GM12873 (cell line): ENCODE data around the gene MYOCD.

ENCODE experiments used
- TF ChIP-seq, protein P1 (sequence below): IDR thresholded peaks from 2 replicates; pipeline ENCODE4 v1.5.1; 2012; ENCODE audit warnings: low read depth, mild to moderate bottlenecking, moderate library complexity, low read length, control low read depth; ENCODE audit not compliant: insufficient read depth; ENCODE audit errors: missing control alignments

Gene MYOCD

DNA sequence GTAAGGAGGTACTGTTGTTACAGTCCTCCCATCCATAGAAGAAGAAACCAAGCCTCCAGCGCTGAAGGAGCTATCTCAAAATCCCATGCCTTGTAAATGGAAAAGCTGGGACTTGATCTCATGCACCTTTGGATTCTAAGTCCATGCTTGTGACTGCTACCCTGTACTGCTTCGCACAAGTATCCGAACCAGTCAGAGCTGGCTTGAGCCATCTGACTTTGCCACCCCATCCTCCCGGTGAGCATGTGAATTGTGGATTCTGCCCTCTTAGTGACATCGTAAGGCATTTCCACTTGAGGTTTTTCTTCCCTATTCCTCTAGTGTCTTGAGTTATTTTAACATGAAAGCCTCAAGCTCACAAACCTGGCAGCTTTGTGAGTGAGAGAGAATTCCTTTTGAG is 15.3 kb downstream of the MYOCD start:
- TF ChIP-seq, protein P1, sequence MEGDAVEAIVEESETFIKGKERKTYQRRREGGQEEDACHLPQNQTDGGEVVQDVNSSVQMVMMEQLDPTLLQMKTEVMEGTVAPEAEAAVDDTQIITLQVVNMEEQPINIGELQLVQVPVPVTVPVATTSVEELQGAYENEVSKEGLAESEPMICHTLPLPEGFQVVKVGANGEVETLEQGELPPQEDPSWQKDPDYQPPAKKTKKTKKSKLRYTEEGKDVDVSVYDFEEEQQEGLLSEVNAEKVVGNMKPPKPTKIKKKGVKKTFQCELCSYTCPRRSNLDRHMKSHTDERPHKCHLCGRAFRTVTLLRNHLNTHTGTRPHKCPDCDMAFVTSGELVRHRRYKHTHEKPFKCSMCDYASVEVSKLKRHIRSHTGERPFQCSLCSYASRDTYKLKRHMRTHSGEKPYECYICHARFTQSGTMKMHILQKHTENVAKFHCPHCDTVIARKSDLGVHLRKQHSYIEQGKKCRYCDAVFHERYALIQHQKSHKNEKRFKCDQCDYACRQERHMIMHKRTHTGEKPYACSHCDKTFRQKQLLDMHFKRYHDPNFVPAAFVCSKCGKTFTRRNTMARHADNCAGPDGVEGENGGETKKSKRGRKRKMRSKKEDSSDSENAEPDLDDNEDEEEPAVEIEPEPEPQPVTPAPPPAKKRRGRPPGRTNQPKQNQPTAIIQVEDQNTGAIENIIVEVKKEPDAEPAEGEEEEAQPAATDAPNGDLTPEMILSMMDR = no peak

DNA sequence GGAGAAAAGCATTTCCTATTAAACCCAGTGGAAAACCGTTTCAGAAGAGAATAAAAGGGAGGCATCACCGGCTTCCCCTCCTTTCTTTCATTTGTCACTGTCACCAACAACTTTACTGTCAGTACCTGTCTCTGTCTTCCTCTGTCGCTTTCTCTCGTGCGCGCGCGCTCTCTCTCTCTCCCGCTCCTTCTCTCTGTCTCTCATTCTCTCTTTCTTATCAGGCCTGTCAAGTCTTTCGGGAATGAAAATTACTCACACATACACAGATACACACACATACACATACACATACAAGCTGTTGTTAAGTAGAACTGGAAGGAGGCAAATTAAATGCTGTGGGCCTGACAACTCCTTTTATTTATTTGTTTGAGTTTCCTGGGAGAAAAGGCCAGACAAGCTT is 17.6 kb downstream of the MYOCD start:
- TF ChIP-seq, protein P1 = no peak

DNA sequence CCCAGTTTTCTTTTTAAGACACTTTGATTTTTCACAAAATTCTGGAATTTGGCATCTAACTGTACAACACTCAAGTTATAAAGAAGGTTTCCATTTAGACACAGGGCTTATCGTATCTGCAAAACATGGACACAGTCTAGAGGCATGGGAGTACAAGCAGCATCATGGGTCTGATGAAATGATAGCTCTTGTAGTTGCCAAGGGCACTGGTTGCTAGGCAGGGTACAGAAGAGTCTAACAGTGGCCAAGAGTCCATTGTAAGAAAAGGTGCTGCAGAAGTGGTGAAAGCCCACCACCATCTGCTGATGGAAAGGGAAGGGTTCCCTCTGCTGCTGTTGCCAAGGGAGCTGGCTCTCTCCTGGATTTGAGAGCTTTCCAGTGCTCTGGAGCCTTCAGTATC is 20.8 kb downstream of the MYOCD start:
- TF ChIP-seq, protein P1 = no peak

DNA sequence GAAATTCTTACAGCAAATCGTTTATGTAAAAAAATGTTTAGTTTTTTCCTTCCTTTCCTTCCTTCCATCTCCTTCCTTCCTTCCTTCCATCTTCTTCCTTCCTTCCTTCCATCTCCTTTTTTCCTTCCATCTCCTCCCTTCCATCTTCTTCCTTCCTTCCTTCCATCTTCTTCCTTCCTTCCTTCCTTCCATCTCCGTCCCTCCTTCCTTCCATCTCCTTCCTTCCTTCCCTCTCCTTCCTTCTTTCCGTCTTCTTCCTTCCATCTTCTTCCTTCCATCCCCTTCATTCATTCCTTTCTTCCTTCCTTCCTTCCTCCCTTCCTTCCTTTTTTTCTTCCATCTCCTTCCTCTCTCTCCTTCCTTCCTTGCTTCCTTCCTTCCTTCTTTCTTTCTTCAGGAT is 22.7 kb downstream of the MYOCD start:
- TF ChIP-seq, protein P1 = no peak

DNA sequence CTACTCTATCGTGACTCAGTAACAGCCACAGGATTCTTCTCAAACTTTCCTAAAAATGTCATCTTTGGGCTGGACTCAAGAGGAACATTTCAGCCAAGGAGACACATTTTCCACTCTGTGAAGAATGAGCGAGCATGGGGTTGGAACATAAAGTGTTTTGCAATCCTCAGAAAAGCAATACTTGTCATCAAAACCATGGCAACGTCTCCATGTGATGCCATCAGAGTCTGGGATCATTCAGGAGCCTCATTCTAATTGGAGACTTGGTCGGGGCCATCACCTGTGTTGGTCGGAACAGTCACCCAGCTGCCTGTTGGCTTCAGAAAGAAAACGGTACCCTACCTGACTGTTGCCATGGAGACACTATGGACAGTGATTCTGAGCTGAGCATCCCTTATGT is 25.5 kb downstream of the MYOCD start:
- TF ChIP-seq, protein P1 = no peak

DNA sequence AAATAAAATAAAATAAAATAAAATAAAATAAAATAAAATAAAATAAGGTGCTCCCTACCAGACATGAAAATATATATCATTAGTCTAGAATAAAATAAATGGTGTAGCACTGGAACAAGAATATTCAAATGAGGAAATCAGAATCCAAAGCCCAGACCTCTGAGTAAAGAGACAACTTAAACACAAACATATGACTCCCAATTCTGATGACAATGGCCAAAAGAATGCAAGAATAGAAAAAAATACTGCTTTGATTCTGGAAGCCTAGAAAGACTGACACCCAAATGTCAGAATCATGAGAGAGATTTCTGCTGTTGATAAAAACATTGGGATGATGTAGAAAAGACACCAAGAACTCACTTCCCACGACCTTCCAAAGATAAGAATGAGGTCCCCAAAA is 27.9 kb downstream of the MYOCD start:
- TF ChIP-seq, protein P1 = no peak

DNA sequence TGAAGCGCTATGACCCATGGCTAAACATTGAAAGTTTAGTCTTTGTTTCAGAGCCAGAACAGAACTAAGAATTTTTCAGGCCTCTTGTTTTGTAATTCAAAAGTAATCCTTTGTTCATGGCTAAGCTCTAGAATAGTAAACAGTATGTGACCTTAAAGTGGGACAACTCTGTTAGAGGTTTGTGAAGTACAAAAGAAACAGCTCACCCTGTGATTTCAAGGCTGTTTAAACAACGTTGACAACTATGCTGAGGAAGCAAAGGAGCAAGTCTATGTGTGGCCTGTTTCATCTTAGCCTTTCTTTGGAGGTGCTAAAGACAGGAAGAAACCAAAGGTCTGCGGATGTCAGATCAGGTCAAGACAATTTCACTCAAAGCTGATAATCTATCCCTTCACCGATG is 40.4 kb downstream of the MYOCD start:
- TF ChIP-seq, protein P1 = no peak
